Right renal pelvis (tissue), 4 donors: ENCODE measurements around the gene NRXN3. TPM values are rescaled to one million over a fixed set of nuclear protein-coding genes. Genes with fewer than 3 reads are reported as not detected.

ENCODE experiments used
- DNase-seq, 4 donors: peaks; one replicate each; pipeline ENCODE4 v3.0.0-alpha.2; 2013; ENCODE audit warnings: low read depth in 4 of 4, low spot score in 3 of 4, missing footprints in 1 of 4
- polyA plus RNA-seq, 4 donors: library from polyadenylated mRNA; unstranded; fragments of 120-200 nt; gene quantifications; one replicate each; pipeline ENCODE4 v1.2.1, GENCODE V29; 2013; ENCODE audit not compliant: insufficient read length in 4 of 4

Gene NRXN3
- polyA plus RNA-seq, 4 donors, result 5.7 to 7.3 (median 7.2) TPM

DNA sequence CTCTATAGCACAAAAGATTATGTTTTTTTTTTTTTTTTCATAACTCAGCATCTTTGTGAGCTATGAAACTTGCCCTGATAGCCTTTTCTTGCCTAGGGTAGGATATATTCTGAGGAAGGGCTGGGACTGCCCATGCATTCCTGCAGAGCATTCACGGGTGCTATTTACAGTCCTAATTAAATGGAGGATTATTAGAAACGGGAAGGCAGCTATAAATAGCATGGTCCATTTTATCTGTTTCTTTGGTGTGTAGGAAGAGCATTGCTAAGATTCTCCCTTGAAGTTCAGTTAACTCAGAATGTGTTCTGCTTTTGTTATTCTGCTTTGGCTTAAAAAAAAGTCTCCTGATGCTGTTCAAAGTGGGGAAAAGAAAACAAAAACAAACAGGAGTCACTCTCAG is 1410.2 kb downstream of the NRXN3 start:
- DNase-seq, result no peak

GRCh38 chr14:79580906-79581305 is 1410.7 kb downstream of the NRXN3 start:
- DNase-seq, result no peak

DNA sequence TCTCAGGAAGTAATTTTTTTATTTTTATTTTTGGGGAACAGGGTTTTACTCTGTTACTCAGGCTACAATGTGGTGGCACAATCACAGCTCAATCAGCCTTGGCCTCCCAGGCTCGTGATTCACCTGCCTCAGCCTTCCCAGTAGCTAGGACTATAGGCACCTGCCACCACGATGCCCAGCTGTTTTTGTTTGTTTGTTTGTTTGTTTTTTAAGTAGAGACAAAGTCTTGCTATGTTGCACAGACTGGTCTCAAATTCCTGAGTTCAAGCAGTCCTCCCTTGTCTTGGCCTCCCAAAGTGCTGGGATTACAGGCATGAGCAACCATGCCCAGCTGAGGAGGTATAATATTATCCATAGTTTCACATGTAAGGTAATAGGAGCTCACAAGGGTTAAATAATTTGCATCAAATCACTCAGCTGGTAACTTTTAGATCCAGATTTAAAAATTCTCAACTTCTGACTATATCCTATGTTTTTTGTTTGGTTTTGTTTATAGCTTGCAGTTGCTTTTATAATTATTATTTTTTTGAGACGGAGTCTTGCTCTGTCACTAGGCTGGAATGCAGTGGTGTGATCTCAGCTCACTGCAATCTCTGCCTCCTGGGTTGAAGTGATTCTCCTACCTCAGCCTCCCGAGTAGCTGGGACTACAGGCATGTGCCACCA is 1411.9 kb downstream of the NRXN3 start:
- DNase-seq, result no peak

GRCh38 chr14:79583738-79584408 is 1413.7 kb downstream of the NRXN3 start:
- DNase-seq, result no peak

- no peak for DNase-seq
Measured at GRCh38 chr14:79584679-79585078, 1414.5 kb downstream of the NRXN3 start.

DNA sequence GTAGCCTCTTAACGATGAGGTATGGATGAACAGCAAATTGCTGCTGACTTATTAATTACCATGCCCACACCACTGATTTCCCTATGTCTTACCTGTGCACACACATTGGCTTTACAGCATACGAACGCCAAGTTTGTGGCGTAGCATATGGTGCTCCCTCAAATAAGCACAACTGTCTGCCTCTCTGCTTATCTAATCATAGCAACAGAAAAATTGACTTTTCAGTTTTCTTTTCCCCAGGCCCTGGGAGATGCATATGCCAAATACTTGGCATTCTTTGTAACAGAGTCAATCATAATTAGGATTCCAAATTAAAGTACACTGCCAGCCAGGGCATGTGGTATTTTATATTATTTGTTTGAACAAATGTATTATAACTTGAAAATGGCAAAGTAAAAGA is 1415.7 kb downstream of the NRXN3 start:
- DNase-seq, result no peak

DNA sequence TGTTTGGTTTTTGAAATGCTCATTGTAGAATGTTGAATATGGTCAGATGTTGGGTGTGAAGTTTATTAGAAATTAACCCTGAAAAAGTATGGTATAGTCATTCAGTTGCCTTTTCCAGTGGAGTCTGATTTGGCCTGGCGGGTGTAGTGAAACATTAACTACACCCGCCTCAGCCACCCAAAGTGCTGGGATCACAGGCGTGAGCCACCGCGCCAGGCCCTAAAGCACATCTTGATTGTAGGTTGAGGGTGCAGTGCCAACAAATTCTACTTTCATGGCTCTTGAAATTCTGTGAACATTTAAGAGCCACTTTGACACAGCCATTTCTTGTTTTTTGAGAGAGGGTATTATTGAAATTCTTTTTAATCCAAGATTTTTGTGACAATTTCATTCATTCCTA is 1416.2 kb downstream of the NRXN3 start:
- no peak for DNase-seq

- DNase-seq, result no peak
Measured at GRCh38 chr14:79586989-79587598, 1416.9 kb downstream of the NRXN3 start.

GRCh38 chr14:79587875-79588274 is 1417.7 kb downstream of the NRXN3 start:
- DNase-seq, result no peak

- DNase-seq, result no peak
Measured at GRCh38 chr14:79588398-79588797, 1418.2 kb downstream of the NRXN3 start.

- no peak for DNase-seq
Measured at GRCh38 chr14:79596551-79596950, 1426.4 kb downstream of the NRXN3 start.

DNA sequence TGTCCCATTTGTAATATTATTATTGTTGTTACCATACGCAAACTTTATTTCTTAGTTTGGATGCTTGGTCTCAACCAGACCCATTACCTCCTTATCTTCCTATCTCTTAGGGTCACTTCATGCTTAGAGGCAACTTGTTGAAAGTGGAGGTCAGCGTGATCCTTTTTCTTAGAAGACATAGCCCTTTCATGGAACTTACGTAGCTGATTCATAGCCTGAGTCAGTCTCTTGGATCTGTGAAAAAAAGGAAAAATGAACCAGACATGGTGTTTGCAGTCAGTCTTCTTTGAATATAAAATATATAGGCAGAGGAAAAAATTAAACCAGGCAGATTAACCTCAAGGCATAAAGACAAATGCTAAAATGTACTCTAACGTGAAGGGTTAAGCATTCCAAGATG is 1427.4 kb downstream of the NRXN3 start:
- no peak for DNase-seq

DNA sequence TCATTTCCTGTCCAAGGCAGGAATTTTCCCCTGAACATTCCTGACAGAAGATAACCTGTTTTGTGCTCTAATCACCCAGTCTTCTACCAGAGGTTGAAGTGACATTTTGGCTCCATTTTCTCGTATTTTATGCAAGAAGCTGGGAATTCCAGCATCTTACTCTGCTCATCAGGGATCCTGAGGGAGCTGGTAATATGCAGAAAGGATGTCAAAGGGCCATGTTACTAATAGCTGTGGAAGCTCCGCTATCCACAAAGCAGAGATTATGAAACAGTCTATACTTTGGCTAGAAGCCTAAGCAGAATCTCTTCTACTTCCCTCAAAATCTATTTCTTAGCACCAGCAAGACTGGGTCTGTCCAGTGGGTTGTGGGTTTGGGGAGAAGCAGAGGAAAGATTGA is 1428.2 kb downstream of the NRXN3 start:
- no peak for DNase-seq

- DNase-seq, result no peak
Measured at GRCh38 chr14:79599239-79599638, 1429.1 kb downstream of the NRXN3 start.

DNA sequence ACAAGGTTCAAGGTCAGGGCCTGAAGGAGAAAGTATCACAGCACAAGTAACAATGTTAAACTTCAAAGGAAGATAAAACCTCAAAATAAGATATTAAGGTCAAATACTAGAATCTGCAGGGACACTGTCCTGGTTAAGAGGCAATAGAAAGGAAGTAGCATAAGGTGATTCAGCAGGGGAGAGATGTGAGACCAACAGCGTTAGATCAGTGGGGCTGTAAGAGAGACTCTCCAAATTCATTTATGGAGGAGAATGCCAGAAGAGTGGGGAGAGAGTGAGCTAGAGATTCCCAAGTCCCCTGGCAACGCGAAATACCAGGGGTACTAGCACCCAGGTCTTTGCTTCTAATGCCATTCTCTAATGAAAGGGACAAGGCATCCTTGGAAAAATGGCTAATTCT is 1430.2 kb downstream of the NRXN3 start:
- DNase-seq, result no peak

GRCh38 chr14:79601579-79601978 is 1431.4 kb downstream of the NRXN3 start:
- DNase-seq, result no peak

- DNase-seq, result no peak
Measured at GRCh38 chr14:79602045-79602444, 1431.9 kb downstream of the NRXN3 start.

GRCh38 chr14:79602742-79603141 is 1432.6 kb downstream of the NRXN3 start:
- DNase-seq, result no peak

DNA sequence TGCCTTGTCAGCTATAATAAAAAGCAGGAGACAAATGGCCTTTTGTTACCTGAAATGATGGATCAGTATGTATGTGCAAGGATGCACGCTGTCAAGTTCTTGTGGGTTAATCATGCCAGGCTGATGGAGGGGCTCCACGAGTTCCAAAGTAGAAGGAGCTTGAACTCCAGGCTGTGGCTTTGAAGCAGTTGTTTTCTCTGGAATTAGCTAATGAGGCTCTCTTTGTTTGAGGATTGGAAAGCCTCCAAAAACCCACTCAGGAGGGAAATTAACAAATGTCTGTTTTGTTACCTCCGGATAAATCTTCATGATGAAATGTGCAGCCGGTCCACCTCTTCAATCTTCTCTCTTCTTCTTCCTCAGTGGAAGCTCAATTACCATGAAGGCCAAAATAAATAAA is 1435.7 kb downstream of the NRXN3 start:
- DNase-seq, result no peak

- no peak for DNase-seq
Measured at GRCh38 chr14:79608446-79608845, 1438.3 kb downstream of the NRXN3 start.

- no peak for DNase-seq
Measured at GRCh38 chr14:79613625-79614024, 1443.5 kb downstream of the NRXN3 start.

- no peak for DNase-seq
Measured at GRCh38 chr14:79614448-79614847, 1444.3 kb downstream of the NRXN3 start.
